Measurements from ENCODE around the gene RGL3.
"Not testable (repeated sequence)": the region's sequence is repeated elsewhere in the genome, so short reads cannot be mapped to it uniquely, and the experiment has no call there.

The RGL3 gene

GRCh38 chr19:11418549-11419506 is at the start of gene RGL3:
RGL3 (minus strand) TSS chr19:11419314; CDS start chr19:11419278, 36 bp downstream.
- DNase-seq (ENCODE audit: low spot score) = peak; percentile 74

DNA sequence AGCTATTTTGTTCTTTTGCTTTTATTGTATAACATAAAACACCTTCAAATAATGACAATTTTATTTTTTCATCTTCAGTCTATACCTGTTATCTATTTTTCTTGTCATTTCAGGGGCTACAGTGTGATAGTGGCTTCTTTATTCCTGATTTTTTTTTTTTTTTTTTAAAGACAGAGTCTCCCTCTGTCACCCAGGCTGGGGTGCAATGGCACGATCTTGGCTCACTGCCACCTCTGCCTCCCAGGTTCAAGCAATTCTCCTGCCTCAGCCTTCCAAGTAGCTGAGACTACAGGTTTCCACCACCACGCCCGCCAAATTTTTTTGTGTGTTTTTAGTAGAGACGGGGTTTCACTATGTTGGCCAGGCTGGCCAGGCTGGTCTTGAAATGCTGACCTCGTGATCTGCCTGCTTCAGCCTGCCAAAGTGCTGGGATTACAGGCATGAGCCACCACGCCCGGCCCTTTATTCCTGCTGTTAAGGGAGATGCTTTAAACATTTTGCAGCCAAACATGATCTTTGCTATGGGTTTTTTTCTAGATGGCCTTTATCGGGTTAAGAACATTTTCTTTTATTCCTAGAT is 49.2 kb upstream of the RGL3 start:
- not testable (repeated sequence) for DNase-seq (ENCODE audit: low spot score)

GRCh38 chr19:11465600-11465999 is 46.5 kb upstream of the RGL3 start:
- peak; percentile 53 for DNase-seq (ENCODE audit: low spot score)

GRCh38 chr19:11464333-11465265 is 45.5 kb upstream of the RGL3 start:
- peak; percentile 34 for DNase-seq (ENCODE audit: low spot score)

DNA sequence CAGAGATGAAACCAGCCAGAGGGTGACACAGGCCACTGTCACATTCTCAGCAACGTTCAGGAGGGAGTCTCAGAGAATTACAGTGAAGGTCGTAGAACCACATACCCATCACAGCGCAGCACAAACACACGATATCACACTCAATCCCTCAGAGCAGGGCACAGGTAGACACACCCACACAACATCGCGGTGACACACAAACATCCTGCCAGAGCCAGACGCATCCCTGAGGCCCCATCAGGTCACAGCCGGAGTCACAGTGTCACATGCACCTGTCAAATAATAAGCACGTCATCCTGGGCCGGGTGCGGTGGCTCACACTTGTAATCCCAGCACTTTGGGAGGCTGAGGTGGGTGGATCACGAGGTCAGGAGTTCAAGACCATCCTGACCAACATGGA is 44.3 kb upstream of the RGL3 start:
- peak; percentile 49 for DNase-seq (ENCODE audit: low spot score)

DNA sequence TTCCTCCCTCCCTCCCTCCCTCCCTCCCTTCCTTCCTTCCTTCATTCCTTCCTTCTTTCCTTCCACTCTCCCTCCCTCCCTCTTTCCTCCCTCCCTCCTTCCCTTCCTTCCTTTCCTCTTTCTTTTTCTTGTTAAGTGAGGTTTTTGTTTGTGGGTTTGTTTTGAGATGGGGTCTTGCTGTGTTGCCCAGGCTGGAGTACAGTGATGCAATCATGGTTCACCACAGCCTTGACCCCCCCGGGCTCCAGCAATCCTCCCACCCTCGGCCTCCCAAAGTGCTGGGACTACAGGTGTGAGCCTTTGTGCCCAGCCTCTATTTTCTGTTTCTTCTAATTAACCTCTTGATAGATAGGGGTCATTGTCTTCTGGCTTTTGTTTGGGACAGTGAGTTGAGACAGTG is 42.3 kb upstream of the RGL3 start:
- DNase-seq (ENCODE audit: low spot score) = no peak

DNA sequence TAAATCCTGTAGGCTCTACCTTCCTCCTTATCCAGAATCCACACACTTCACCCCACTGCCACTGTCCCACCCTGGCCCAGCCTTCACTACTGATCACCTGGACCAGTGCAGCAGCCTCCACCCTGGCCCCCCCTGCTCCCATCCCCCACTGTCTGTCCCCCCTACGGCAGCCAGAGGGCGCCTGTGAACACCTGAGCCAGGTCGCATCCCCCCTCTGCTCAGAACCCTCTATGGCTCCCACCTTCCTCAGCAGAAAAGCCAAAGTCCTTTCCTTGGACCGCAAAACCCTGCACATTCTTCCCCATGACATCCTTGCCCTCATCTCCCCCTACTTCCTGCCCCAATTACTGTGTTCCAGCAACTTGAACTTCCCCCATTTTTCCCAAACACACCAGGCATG is 41.1 kb upstream of the RGL3 start:
- no peak for DNase-seq (ENCODE audit: low spot score)

- not testable (repeated sequence) for DNase-seq (ENCODE audit: low spot score)
These were observed 39.8 kb upstream of the RGL3 start for GRCh38 chr19:11458912-11459311.

- DNase-seq (ENCODE audit: low spot score) = peak; percentile 43
These were observed 39.3 kb upstream of the RGL3 start for GRCh38 chr19:11458236-11458900.

DNA sequence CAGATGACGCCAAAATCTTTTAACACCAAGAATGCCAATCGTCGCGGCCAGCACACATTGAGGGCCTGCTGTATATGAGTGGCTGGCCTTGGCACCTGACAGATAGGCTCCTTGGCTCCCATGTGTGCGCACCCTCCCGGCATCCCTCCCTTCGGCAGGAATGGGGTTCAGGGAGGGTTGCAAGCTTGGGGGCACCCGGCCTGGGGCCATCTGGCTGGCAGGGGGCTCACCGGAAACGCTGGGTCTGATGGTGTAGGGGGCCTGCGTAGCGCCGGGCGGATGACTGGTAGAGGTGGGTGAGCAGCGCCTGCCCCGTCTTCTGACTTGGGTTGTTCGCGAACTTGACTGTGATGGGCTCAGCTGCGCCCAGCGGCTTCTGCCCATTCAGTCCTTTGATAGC is 38.7 kb upstream of the RGL3 start:
- no peak for DNase-seq (ENCODE audit: low spot score)

GRCh38 chr19:11457115-11457514 is 38.0 kb upstream of the RGL3 start:
- DNase-seq (ENCODE audit: low spot score) = no peak

DNA sequence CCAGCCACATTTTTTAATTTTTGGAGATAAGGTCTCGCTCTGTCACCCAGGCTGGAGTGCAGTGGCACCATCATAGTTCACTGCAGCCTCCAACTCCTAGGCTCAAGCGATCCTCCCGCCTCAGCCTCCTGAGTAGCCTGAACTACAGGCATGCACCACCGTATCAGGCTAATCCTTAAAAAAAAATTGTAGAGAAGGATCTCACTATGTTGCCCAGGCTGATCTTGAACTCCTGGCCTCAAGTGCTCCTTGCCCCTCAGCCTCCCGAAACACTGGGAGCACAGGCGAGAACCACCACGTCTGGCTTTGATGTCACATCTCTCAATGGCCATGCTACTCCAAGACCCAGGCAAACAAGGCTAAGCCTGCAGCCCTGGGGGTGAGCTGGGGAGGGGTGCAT is 37.5 kb upstream of the RGL3 start:
- no peak for DNase-seq (ENCODE audit: low spot score)

- not testable (repeated sequence) for DNase-seq (ENCODE audit: low spot score)
These were observed 36.1 kb upstream of the RGL3 start for GRCh38 chr19:11455233-11455554.

GRCh38 chr19:11453468-11454341 is 34.6 kb upstream of the RGL3 start:
- DNase-seq (ENCODE audit: low spot score) = no peak

DNA sequence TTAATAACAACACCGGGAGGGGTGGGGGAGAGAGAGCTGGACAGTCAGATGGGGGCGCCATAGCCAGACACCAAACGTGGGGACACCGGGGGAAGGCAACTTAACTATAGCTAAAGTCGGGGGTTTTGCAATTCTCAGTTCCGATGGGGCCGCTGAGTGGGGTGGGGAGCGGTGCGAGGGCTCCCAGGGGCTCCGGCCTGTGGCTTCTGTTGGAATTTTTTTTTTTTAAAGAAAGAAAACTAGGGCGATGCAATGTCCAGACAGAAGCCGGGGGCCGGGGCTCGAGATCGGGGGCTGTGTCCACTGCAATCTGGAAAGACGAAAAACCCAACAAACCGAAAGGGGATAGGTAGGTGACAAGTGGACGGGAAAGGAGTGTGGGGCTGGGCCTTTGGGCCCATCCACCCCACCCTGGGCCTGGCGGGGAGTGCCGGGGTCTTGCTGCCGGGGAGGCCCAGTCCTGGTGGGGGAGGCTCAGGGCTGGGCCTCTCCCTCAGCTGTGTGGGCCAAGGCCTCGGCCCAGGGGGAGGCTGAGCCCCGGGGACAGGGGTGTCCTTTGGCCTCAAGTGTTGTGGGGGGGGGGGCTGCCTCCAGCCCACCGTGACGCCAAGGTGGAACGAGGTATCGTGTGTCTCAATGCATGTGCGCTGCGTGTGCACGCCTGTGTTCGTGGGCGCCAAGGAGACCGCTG is 33.7 kb upstream of the RGL3 start:
- no peak for DNase-seq (ENCODE audit: low spot score)

GRCh38 chr19:11451871-11452619 is 32.9 kb upstream of the RGL3 start:
- no peak for DNase-seq (ENCODE audit: low spot score)

DNA sequence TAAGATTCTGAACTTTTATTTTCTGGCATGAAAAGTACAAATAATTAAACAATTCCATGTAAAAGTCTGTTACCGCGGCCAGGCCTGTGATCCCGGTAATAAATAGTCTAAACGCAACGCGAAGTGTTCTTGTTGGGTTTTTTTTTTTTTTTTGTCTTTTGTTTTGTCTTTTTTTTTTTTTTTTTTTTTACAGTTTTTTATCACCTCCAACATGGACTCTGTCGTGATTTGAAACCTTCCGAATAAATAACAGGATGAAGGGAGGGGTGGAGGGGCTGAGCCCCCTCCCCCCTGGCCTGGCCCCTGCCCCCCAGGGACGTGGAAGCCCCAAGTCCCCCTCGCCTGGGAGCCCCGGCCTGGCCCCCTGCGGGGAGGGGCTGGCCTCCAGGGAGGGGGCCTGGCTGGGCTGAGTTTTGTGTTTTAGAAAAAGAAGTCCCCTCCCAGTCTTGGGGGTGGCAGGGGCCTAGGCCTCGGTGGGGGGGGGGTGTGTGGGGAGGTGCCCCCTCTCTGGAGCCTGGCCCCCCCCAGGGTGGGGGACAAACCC is 32.3 kb upstream of the RGL3 start:
- no peak for DNase-seq (ENCODE audit: low spot score)

GRCh38 chr19:11450570-11451326 is 31.6 kb upstream of the RGL3 start:
- DNase-seq (ENCODE audit: low spot score) = no peak
